SK-N-SH (cell line): ENCODE measurements around the gene GATA3. TPM values are rescaled to one million over a fixed set of nuclear protein-coding genes. Genes with fewer than 3 reads are reported as not detected.

Source experiments
- CTCF ChIA-PET: fragments of 300-600, 350-600 bp; formaldehyde crosslinking; extraction: SDS; loops from one replicate; lab custom pipeline; 2021; lab: Yijun Ruan, JAX
- POLR2A ChIA-PET: fragments of 350-600 bp; sonication (Branson Sonifier 250); formaldehyde crosslinking; extraction: SDS; loops from one replicate; lab custom pipeline; 2020; ENCODE audit warnings: antibody characterized with exemption, inconsistent platforms; lab: Yijun Ruan, JAX
- DNase-seq: peaks from one replicate; pipeline ENCODE4 v3.0.0; 2012
- H2AFZ ChIP-seq: fragments of 200-600 bp; sonication (generic); 2 replicates; pipeline ENCODE4 v1.8.1; 2016; ENCODE audit warnings: antibody characterized with exemption, mild to moderate bottlenecking, low read depth
- H3F3A ChIP-seq: fragments of 200-600 bp; sonication (generic); replicated peaks from 2 replicates; pipeline ENCODE3; 2016; ENCODE audit warnings: antibody characterized with exemption, mild to moderate bottlenecking; ENCODE audit not compliant: insufficient read depth
- H3K27ac ChIP-seq, 2 experiments: fragments of 200-500 bp in 1 of 2; fragments of 200-600 bp in 1 of 2; sonication (Bioruptor generic) in 1 of 2; sonication (generic), shearing (Covaris generic) in 1 of 2; 2 replicates each; pipeline versions ENCODE4 v1.5.1 to v1.6.1; 2014 to 2016; ENCODE audit warnings: low read depth in 2 of 2, inconsistent platforms in 1 of 2, low read length in 1 of 2, mild to moderate bottlenecking in 1 of 2, mixed read lengths in 1 of 2
- H3K27me3 ChIP-seq: fragments of 200-600 bp; sonication (generic), shearing (Covaris generic); 2 replicates; pipeline ENCODE4 v1.6.1; 2016; ENCODE audit warnings: mixed run types; ENCODE audit not compliant: insufficient read depth
- H3K36me3 ChIP-seq, 2 experiments: fragments of 200-500 bp in 1 of 2; fragments of 200-600 bp in 1 of 2; sonication (Bioruptor generic) in 1 of 2; sonication (generic) in 1 of 2; replicated peaks in 1 of 2; 2 replicates each; pipeline versions ENCODE3 to v1.5.1; 2014 to 2016; ENCODE audit warnings: low read length in 1 of 2, mild to moderate bottlenecking in 1 of 2; ENCODE audit not compliant: insufficient read depth in 2 of 2, control insufficient read depth in 1 of 2
- H3K4me1 ChIP-seq, 2 experiments: fragments of 200-500 bp in 1 of 2; fragments of 200-600 bp in 1 of 2; sonication (Bioruptor generic) in 1 of 2; sonication (generic), shearing (Covaris generic) in 1 of 2; 2 replicates each; pipeline versions ENCODE4 v1.5.1 to v1.6.1; 2014 to 2016; ENCODE audit warnings: low read depth in 1 of 2, low read length in 1 of 2, mixed run types in 1 of 2; ENCODE audit not compliant: insufficient read depth in 2 of 2, control insufficient read depth in 1 of 2
- H3K4me2 ChIP-seq: fragments of 200-600 bp; sonication (generic), shearing (Covaris generic); 2 replicates; pipeline ENCODE4 v1.6.1; 2017; ENCODE audit warnings: mixed run types
- H3K4me3 ChIP-seq, 2 experiments: fragments of 200-500 bp in 1 of 2; fragments of 200-600 bp in 1 of 2; sonication (Bioruptor generic) in 1 of 2; sonication (generic), shearing (Covaris generic) in 1 of 2; 2 replicates each; pipeline versions ENCODE4 v1.5.1 to v1.8.1; 2014 to 2016; ENCODE audit warnings: low read depth in 2 of 2, inconsistent platforms in 1 of 2, low read length in 1 of 2, mild to moderate bottlenecking in 1 of 2, mixed read lengths in 1 of 2, moderate library complexity in 1 of 2
- H3K79me2 ChIP-seq: fragments of 200-600 bp; sonication (generic); 2 replicates; pipeline ENCODE4 v1.8.1; 2017; ENCODE audit warnings: mild to moderate bottlenecking; ENCODE audit not compliant: insufficient read depth
- H3K9ac ChIP-seq: fragments of 200-600 bp; sonication (generic); 2 replicates; pipeline ENCODE4 v1.6.1; 2017; ENCODE audit warnings: mixed run types
- H3K9me2 ChIP-seq: fragments of 200-600 bp; sonication (generic); 2 replicates; pipeline ENCODE4 v1.6.1; 2017; ENCODE audit warnings: mixed run types
- H3K9me3 ChIP-seq: fragments of 200-600 bp; sonication (generic); 2 replicates; pipeline ENCODE4 v1.6.1; 2017; ENCODE audit warnings: mixed run types, mild to moderate bottlenecking, moderate library complexity
- H4K20me1 ChIP-seq: fragments of 200-600 bp; sonication (generic); 2 replicates; pipeline ENCODE4 v1.6.1; 2017; ENCODE audit warnings: mild to moderate bottlenecking, mixed run types; ENCODE audit not compliant: insufficient read depth
- ELF1 ChIP-seq: IDR thresholded peaks from 2 replicates; pipeline ENCODE4 v1.4.0; 2012
- EP300 ChIP-seq, 2 experiments: IDR thresholded peaks; 2 replicates each; pipeline versions ENCODE4 v1.4.0 to v1.6.1; 2012; ENCODE audit warnings: borderline replicate concordance in 1 of 2, low read depth in 1 of 2, low read length in 1 of 2
- FOSL2 ChIP-seq: IDR thresholded peaks from 2 replicates; pipeline ENCODE4 v1.4.0; 2012; ENCODE audit warnings: low read depth, mild to moderate bottlenecking, moderate library complexity, borderline replicate concordance
- FOXJ3 ChIP-seq: sonication (generic); formaldehyde crosslinking; IDR thresholded peaks from 2 replicates; pipeline ENCODE4 v1.5.1; 2020; ENCODE audit warnings: mild to moderate bottlenecking, missing genetic modification reagents
- MAX ChIP-seq: IDR thresholded peaks from 2 replicates; pipeline ENCODE4 v1.4.0; 2012; ENCODE audit warnings: low read depth
- MXI1 ChIP-seq: IDR thresholded peaks from 2 replicates; pipeline ENCODE4 v1.6.1; 2012; ENCODE audit warnings: mild to moderate bottlenecking, low read depth, low read length, improper control_type of control experiment
- NRF1 ChIP-seq: IDR thresholded peaks from 2 replicates; pipeline ENCODE4 v1.6.1; 2012; ENCODE audit warnings: low read depth, mild to moderate bottlenecking, low read length
- POLR2AphosphoS5 ChIP-seq: IDR thresholded peaks from 2 replicates; pipeline ENCODE4 v1.6.1; 2012; ENCODE audit warnings: low read depth, low read length
- RAD21 ChIP-seq: IDR thresholded peaks from 2 replicates; pipeline ENCODE4 v1.6.1; 2012; ENCODE audit warnings: mild to moderate bottlenecking, low read length
- RCOR1 ChIP-seq: fragments of 150-350 bp; IDR thresholded peaks from 2 replicates; pipeline ENCODE4 v1.6.1; 2017; ENCODE audit warnings: antibody characterized with exemption, low read length
- RFX5 ChIP-seq: IDR thresholded peaks from 2 replicates; pipeline ENCODE4 v1.6.1; 2012; ENCODE audit warnings: mild to moderate bottlenecking, improper control_type of control experiment, low read length
- RXRA ChIP-seq: IDR thresholded peaks from 2 replicates; pipeline ENCODE4 v1.4.0; 2012; ENCODE audit warnings: low read depth, mild to moderate bottlenecking, borderline replicate concordance
- SMC3 ChIP-seq: IDR thresholded peaks from 2 replicates; pipeline ENCODE4 v1.6.1; 2012; ENCODE audit warnings: low read depth, low read length, improper control_type of control experiment
- TEAD4 ChIP-seq: IDR thresholded peaks from 2 replicates; pipeline ENCODE4 v1.4.0; 2012; ENCODE audit warnings: mild to moderate bottlenecking, borderline replicate concordance; ENCODE audit not compliant: insufficient read depth
- ZBTB33 ChIP-seq: IDR thresholded peaks from 2 replicates; pipeline ENCODE4 v1.4.0; 2012; ENCODE audit warnings: low read depth, borderline replicate concordance
- WGBS: methylation state at CpG from one replicate; pipeline ENCODE4 v1.1.6; 2017; ENCODE audit warnings: low lambda C conversion rate; 5-methylcytosine and 5-hydroxymethylcytosine counted together
- polyA plus RNA-seq, 3 experiments: library from polyadenylated mRNA; depleted of rRNA; stranded (reverse); fragments of >200 nt; gene quantifications; 2 replicates each; pipeline ENCODE4 v1.2.3, GENCODE V29; 2012

GATA3 gene
- polyA plus RNA-seq, 1 of the 3 experiments (the other 2 are of a cell fraction) = 14.3 TPM

GRCh38 chr10:8122611-8123369 lies 68.3 kb downstream of the GATA3 start:
- H4K20me1 ChIP-seq = no peaks in the 10 kb centered on the region
- no peak overlapping the region for H3K9ac ChIP-seq
- H3K79me2 ChIP-seq = no peaks in the 10 kb centered on the region
- H3K27ac ChIP-seq = no peak overlapping the region
- no peak overlapping the region for H3K4me3 ChIP-seq
- POLR2A ChIA-PET = no interaction called here
- TF ChIP-seq MXI1 = no peak
- TF ChIP-seq SMC3 = no peak
- TF ChIP-seq EP300 (IDR thresholded peaks at IDR 0.05; ENCODE audit: borderline replicate concordance in 1 of 2, low read depth in 1 of 2, low read length in 1 of 2) = no peak
- TF ChIP-seq ZBTB33 = no peak
- no peak for TF ChIP-seq FOSL2
- TF ChIP-seq ELF1 = no peak
- TF ChIP-seq RAD21 = no peak
- TF ChIP-seq MAX = no peak
- TF ChIP-seq, all 33 proteins: peak for 0
- H2AFZ ChIP-seq = no peak overlapping the region
- H3K27me3 ChIP-seq = no peaks in the 10 kb centered on the region
- no peak for DNase-seq
- no peaks in the 10 kb centered on the region for H3F3A ChIP-seq
- CTCF ChIA-PET = no interaction called here
- no peaks in the 10 kb centered on the region for H3K9me2 ChIP-seq
- no peaks in the 10 kb centered on the region for H3K9me3 ChIP-seq
- peaks cover 0 to 4% of the 10 kb centered on the region in 2 experiments; a peak in 1 of 4 replicates for H3K4me1 ChIP-seq
- WGBS = 77% methylated on average over 7 of the region's 7 CpGs
- no peaks in the 10 kb centered on the region for H3K36me3 ChIP-seq
- H3K4me2 ChIP-seq = no peak overlapping the region

- Histone ChIP-seq H3K9me3 (no peaks in the 10 kb centered on the region), H3K9me2 (no peaks in the 10 kb centered on the region), H3K9ac (no peak overlapping the region), H2AFZ (no peak overlapping the region), H3K4me2 (no peak overlapping the region), H3K79me2 (no peaks in the 10 kb centered on the region), H3K27me3 (no peaks in the 10 kb centered on the region), H3K36me3 (no peaks in the 10 kb centered on the region), H3K27ac (no peak overlapping the region), H3K4me1 (peaks cover 0 to 4% of the 10 kb centered on the region in 2 experiments; a peak in 1 of 4 replicates), H4K20me1 (no peaks in the 10 kb centered on the region), H3K4me3 (no peak overlapping the region), H3F3A (no peaks in the 10 kb centered on the region)
- no peak for TF ChIP-seq FOXJ3 (CRISPR knock-in tag)
- TF ChIP-seq RXRA = no peak
- TF ChIP-seq NRF1 = no peak
- no peak for TF ChIP-seq RFX5
- TF ChIP-seq POLR2AphosphoS5 = no peak
- TF ChIP-seq TEAD4 = no peak
- TF ChIP-seq ZBTB33 = no peak
- no peak for TF ChIP-seq MXI1
- TF ChIP-seq RCOR1 = no peak
- DNase-seq = no peak
- ChIA-PET POLR2A (no interaction called here), CTCF (interaction anchor here (0.5 kb wide), 1 partner anchor 8 kb away, joined by 3 read pairs; no protein-coding TSS in a partner anchor)
- WGBS = 88% methylated on average over 2 of the region's 2 CpGs
Observed at GRCh38 chr10:8124436-8124835, 69.9 kb downstream of the GATA3 start.
